Caco-2 (cell line): ENCODE measurements around the gene NOS1AP. TPM values are rescaled to one million over a fixed set of nuclear protein-coding genes. Genes with fewer than 3 reads are reported as not detected.

Source experiments
- BruUV-seq: library from RNA; stranded (reverse); fragments of 400-500 nt; replicated peaks from 2 replicates; lab custom pipeline; 2021; lab: Mats Ljungman, UMichigan
- CTCF ChIA-PET: fragments of 300-600 bp; sonication (Branson Sonifier 250); formaldehyde crosslinking; loops from one replicate; lab custom pipeline; 2022; ENCODE audit warnings: antibody characterized with exemption; lab: Charles Lee
- POLR2A ChIA-PET: fragments of 300-600 bp; sonication (Branson Sonifier 250); formaldehyde crosslinking; loops from one replicate; lab custom pipeline; 2022; ENCODE audit warnings: antibody characterized with exemption; lab: Charles Lee
- DNase-seq, 2 experiments: peaks; one replicate each; pipeline versions ENCODE4 v3.0.0 to v3.0.0-alpha.2; 2020 to 2022
- H3K27me3 ChIP-seq: replicated peaks from 2 replicates; pipeline ENCODE4 v1.6.0; 2011; ENCODE audit warnings: low read length; ENCODE audit not compliant: control insufficient read depth, insufficient read depth
- H3K36me3 ChIP-seq: 2 replicates; pipeline ENCODE4 v1.5.1; 2011; ENCODE audit warnings: low read length; ENCODE audit not compliant: control insufficient read depth, insufficient read depth
- H3K4me1 ChIP-seq: fragments of 250-450 bp; sonication (Bioruptor Pico); 2 replicates; pipeline ENCODE4 v1.5.1; 2020; ENCODE audit warnings: mild to moderate bottlenecking
- H3K4me3 ChIP-seq: 2 replicates; pipeline ENCODE4 v1.5.1; 2011; ENCODE audit warnings: low read depth, mild to moderate bottlenecking, control low read depth, low read length
- H3K9me3 ChIP-seq: fragments of 250-450 bp; sonication (Bioruptor Pico); 2 replicates; pipeline ENCODE4 v1.5.1; 2020; ENCODE audit warnings: mild to moderate bottlenecking, moderate library complexity
- H3K27ac Mint-ChIP-seq: one replicate; pipeline ENCODE4 v1.8.0; 2022; ENCODE audit warnings: mixed read lengths; ENCODE audit not compliant: unreplicated experiment
- H3K27me3 Mint-ChIP-seq: one replicate; pipeline ENCODE4 v1.8.0; 2022; ENCODE audit warnings: mixed read lengths; ENCODE audit not compliant: insufficient read depth, unreplicated experiment
- H3K36me3 Mint-ChIP-seq: one replicate; pipeline ENCODE4 v1.8.0; 2022; ENCODE audit warnings: mild to moderate bottlenecking, mixed read lengths; ENCODE audit not compliant: insufficient read depth, unreplicated experiment
- H3K4me1 Mint-ChIP-seq: one replicate; pipeline ENCODE4 v1.8.0; 2022; ENCODE audit warnings: low read depth, mixed read lengths; ENCODE audit not compliant: unreplicated experiment
- H3K4me3 Mint-ChIP-seq: one replicate; pipeline ENCODE4 v1.8.0; 2022; ENCODE audit warnings: mild to moderate bottlenecking, moderate library complexity, mixed read lengths; ENCODE audit not compliant: unreplicated experiment
- H3K9me3 Mint-ChIP-seq: one replicate; pipeline ENCODE4 v1.8.0; 2022; ENCODE audit warnings: mixed read lengths; ENCODE audit not compliant: unreplicated experiment
- intact Hi-C: fragments of 100-400 bp; cut with micrococcal nuclease; formaldehyde crosslinking; loops from one replicate; pipeline ENCODE4 v1.10.0; 2022; ENCODE audit not compliant: unreplicated experiment
- total RNA-seq: library from RNA; stranded (reverse); gene quantifications from 2 replicates; pipeline ENCODE4 v1.2.3, GENCODE V29; 2022
- TF ChIP-seq, protein P1 (sequence below), 2 experiments: fragments of 200-600 bp in 1 of 2; IDR thresholded peaks; 1 replicate in 1 of 2; 2 replicates in 1 of 2; pipeline versions ENCODE4 v1.5.1 to v1.8.0; 2011 to 2022; ENCODE audit warnings: antibody characterized with exemption in 1 of 2, control low read depth in 1 of 2, inconsistent platforms in 1 of 2, low read depth in 1 of 2, low read length in 1 of 2, mild to moderate bottlenecking in 1 of 2, moderate library complexity in 1 of 2; ENCODE audit not compliant: insufficient read depth in 1 of 2, severe bottlenecking in 1 of 2, unreplicated experiment in 1 of 2

NOS1AP gene
- total RNA-seq, 1 experiment from 2014 or later, result 5.5 TPM

DNA sequence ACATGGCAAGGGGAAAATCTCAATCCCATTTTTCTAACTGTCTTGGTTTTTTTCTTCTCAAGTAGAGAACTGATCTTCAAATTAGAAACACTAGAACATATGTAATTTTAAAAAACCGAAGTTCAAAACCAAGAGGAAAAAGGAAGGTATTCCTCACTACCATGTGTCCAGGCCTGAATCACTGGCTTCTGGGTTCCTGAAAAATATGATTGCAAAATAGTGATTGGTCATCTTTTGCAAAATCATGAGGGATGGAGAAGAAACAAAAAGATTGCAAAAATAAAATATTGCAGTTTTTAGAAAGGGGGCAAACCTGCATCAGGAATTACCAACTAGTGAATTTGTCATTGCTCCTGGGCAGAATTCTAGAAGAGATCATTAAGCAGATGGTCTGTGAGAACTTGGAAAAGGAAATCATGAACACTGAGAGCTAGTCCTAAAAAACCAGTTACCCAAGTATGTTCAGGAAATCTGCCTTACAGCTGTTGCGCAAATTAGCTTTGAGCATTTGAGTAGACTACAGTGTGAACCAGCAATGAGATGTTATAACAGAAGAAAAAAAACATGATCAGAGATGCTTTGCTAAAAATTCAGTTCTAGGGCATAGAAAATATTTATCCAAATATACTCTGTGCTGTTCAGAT is 257.8 kb downstream of the NOS1AP start:
- Mint-ChIP-seq H3K9me3 (no peaks in the 10 kb centered on the region), H3K27ac (no peak overlapping the region), H3K4me3 (no peak overlapping the region), H3K36me3 (no peaks in the 10 kb centered on the region), H3K4me1 (no peaks in the 10 kb centered on the region), H3K27me3 (no peaks in the 10 kb centered on the region)
- TF ChIP-seq, protein P1, sequence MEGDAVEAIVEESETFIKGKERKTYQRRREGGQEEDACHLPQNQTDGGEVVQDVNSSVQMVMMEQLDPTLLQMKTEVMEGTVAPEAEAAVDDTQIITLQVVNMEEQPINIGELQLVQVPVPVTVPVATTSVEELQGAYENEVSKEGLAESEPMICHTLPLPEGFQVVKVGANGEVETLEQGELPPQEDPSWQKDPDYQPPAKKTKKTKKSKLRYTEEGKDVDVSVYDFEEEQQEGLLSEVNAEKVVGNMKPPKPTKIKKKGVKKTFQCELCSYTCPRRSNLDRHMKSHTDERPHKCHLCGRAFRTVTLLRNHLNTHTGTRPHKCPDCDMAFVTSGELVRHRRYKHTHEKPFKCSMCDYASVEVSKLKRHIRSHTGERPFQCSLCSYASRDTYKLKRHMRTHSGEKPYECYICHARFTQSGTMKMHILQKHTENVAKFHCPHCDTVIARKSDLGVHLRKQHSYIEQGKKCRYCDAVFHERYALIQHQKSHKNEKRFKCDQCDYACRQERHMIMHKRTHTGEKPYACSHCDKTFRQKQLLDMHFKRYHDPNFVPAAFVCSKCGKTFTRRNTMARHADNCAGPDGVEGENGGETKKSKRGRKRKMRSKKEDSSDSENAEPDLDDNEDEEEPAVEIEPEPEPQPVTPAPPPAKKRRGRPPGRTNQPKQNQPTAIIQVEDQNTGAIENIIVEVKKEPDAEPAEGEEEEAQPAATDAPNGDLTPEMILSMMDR (IDR thresholded peaks at IDR 0.05; ENCODE audit: insufficient read depth in 1 of 2, low read depth in 1 of 2, low read length in 1 of 2, severe bottlenecking in 1 of 2, unreplicated experiment in 1 of 2), result no peak
- Histone ChIP-seq H3K36me3 (no peaks in the 10 kb centered on the region), H3K4me1 (peaks cover 1% of the 10 kb centered on the region; the same call in 1 of the 2 replicates), H3K27me3 (no peaks in the 10 kb centered on the region), H3K9me3 (no peaks in the 10 kb centered on the region), H3K4me3 (no peak overlapping the region)
- POLR2A ChIA-PET, result no interaction called here
- BruUV-seq, result no TSS peak
- CTCF ChIA-PET, result no interaction called here
- intact Hi-C loops, result no loop called here
- no peak for DNase-seq

DNA sequence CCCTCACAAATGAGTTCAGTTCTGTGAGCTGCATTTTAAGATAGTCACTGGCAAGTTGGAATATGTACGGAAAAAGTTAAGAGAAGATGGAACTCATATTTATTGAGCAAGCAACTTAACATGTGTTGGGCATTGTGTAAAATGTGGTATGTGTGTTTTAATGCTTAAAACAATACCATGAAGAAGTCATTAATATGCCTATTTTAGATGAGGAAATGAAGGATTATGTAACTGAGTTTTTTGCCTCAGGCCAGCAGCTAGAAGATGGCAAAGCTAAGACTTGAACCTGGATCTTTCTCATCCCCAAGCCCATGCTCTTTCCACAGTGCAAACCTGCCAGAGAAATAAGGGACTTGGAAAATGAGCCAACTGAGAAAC is 258.3 kb downstream of the NOS1AP start:
- no peak for DNase-seq
- Mint-ChIP-seq H3K27me3 (no peaks in the 10 kb centered on the region), H3K4me1 (no peaks in the 10 kb centered on the region), H3K9me3 (no peaks in the 10 kb centered on the region), H3K4me3 (no peak overlapping the region), H3K27ac (no peak overlapping the region), H3K36me3 (no peaks in the 10 kb centered on the region)
- H3K27me3 ChIP-seq, result no peaks in the 10 kb centered on the region
- ChIA-PET POLR2A (no interaction called here), CTCF (no interaction called here)
- H3K9me3 ChIP-seq, result no peaks in the 10 kb centered on the region
- H3K4me1 ChIP-seq, result no peaks in the 10 kb centered on the region
- H3K36me3 ChIP-seq, result no peaks in the 10 kb centered on the region
- no TSS peak for BruUV-seq
- TF ChIP-seq, protein P1 (IDR thresholded peaks at IDR 0.05; ENCODE audit: insufficient read depth in 1 of 2, low read depth in 1 of 2, low read length in 1 of 2, severe bottlenecking in 1 of 2, unreplicated experiment in 1 of 2), result no peak
- H3K4me3 ChIP-seq, result no peak overlapping the region
- intact Hi-C loops, result no loop called here

DNA sequence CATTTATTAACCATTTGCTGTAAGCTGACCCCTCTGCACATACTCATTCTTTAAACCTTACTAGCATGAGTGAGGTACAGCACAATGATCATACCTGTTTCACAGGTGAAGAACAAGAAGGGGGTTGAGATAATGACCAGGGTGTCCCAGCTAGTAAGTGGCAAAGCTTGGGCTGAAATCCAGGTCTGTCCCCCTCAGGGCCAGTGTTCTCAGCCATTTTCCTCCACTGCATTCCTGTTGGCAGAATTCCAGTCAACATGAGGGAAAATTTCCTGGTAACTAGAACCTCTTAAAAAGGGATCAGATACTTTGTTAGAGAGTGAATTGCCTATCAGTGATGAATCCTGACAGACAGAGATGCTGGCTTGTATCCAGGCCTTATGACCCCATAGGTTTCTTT is 259.0 kb downstream of the NOS1AP start:
- DNase-seq, result no peak
- Histone ChIP-seq H3K4me1 (no peaks in the 10 kb centered on the region), H3K27me3 (no peaks in the 10 kb centered on the region), H3K9me3 (no peaks in the 10 kb centered on the region), H3K36me3 (no peaks in the 10 kb centered on the region), H3K4me3 (no peak overlapping the region)
- TF ChIP-seq, protein P1 (IDR thresholded peaks at IDR 0.05; ENCODE audit: insufficient read depth in 1 of 2, low read depth in 1 of 2, low read length in 1 of 2, severe bottlenecking in 1 of 2, unreplicated experiment in 1 of 2), result no peak
- no peak overlapping the region for H3K4me3 Mint-ChIP-seq
- CTCF ChIA-PET, result no interaction called here
- intact Hi-C loops, result no loop called here
- H3K27ac Mint-ChIP-seq, result no peak overlapping the region
- no TSS peak for BruUV-seq
- H3K9me3 Mint-ChIP-seq, result no peaks in the 10 kb centered on the region
- no peaks in the 10 kb centered on the region for H3K27me3 Mint-ChIP-seq
- no peaks in the 10 kb centered on the region for H3K36me3 Mint-ChIP-seq
- POLR2A ChIA-PET, result no interaction called here
- no peaks in the 10 kb centered on the region for H3K4me1 Mint-ChIP-seq
